ENCODE results near the gene SEMA3B. TPM values are rescaled to one million over a fixed set of nuclear protein-coding genes. Genes with fewer than 3 reads are reported as not detected.

The SEMA3B gene
- total RNA-seq, 3 donors from 2014 or later: 10.1 to 17.6 (median 11.1) TPM

DNA sequence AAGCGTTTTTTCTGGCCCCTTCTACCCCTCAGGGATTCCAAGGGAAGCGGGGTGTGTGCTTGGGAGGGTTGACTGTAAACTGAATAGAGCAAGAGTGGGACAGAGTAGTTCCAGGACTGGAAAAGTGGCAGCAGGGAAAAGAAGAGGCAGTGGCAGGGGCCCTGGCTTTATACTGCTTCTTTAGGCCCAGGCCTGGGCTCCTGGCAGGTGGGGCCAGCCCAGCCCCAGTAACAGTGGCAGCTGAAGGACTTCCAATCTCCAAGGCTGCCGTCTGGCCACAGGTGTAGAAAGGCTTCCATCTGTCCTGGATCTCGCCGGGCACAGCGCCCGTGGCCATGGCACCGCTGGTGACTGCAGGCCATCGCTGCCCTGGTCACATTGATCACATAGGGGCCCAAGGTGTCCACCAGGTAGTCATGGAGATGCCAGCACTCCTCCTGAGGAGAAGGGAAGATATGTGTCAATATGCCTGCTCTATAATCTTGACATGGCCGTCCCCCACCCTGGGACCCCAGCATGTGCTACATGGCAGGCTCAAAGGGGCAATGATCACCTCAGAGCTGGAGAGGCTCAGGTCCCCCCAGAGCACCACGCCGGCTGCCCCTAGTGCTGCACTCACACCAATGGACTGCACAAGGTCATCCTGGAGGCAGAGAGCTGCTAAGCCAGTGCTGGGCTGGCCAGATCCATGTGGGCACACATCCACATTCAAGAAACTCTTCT, 24.3 kb downstream of the SEMA3B start:
- no peaks in the 10 kb centered on the region for H3K9me3 ChIP-seq
- no peak for DNase-seq (ENCODE audit: low spot score in 2 of 2)
- H3K4me1 ChIP-seq: peaks cover 5 to 11% of the 10 kb centered on the region in 2 donors
- peak overlapping the region; percentile 92 to 96 for H3K27ac ChIP-seq
- intact Hi-C loops (cut with DNase I; ENCODE audit: low total_unique reads): no loop called here
- peak overlapping the region in 2 of 3 donors; percentile 96 to 98 for H3K4me3 ChIP-seq
- no peaks in the 10 kb centered on the region for H3K36me3 ChIP-seq
- no peak for TF ChIP-seq POLR2AphosphoS5 (IDR thresholded peaks at IDR 0.05)
- TF ChIP-seq POLR2A (IDR thresholded peaks at IDR 0.05): no peak
- TF ChIP-seq CTCF (IDR thresholded peaks at IDR 0.05): no peak
- H3K27me3 ChIP-seq: no peaks in the 10 kb centered on the region

- Histone ChIP-seq H3K4me3 (no peak overlapping the region), H3K27ac (no peak overlapping the region), H3K36me3 (no peaks in the 10 kb centered on the region), H3K4me1 (peaks cover 5 to 16% of the 10 kb centered on the region in 2 donors), H3K9me3 (no peaks in the 10 kb centered on the region), H3K27me3 (no peaks in the 10 kb centered on the region)
- intact Hi-C loops (cut with DNase I; ENCODE audit: low total_unique reads): no loop called here
- DNase-seq (ENCODE audit: low spot score in 2 of 2): no peak
- TF ChIP-seq POLR2AphosphoS5 (IDR thresholded peaks at IDR 0.05): no peak
- TF ChIP-seq POLR2A (IDR thresholded peaks at IDR 0.05): no peak
- TF ChIP-seq CTCF (IDR thresholded peaks at IDR 0.05): no peak
Measured at GRCh38 chr3:50294089-50294488, 25.1 kb downstream of the SEMA3B start.

- Histone ChIP-seq H3K4me1 (peaks cover 5 to 16% of the 10 kb centered on the region in 2 donors), H3K27me3 (no peaks in the 10 kb centered on the region), H3K4me3 (no peak overlapping the region), H3K9me3 (no peaks in the 10 kb centered on the region), H3K36me3 (no peaks in the 10 kb centered on the region), H3K27ac (no peak overlapping the region)
- no peak for TF ChIP-seq POLR2A (IDR thresholded peaks at IDR 0.05)
- no peak for TF ChIP-seq POLR2AphosphoS5 (IDR thresholded peaks at IDR 0.05)
- no peak for TF ChIP-seq CTCF (IDR thresholded peaks at IDR 0.05)
- DNase-seq (ENCODE audit: low spot score in 2 of 2): no peak
- intact Hi-C loops (cut with DNase I; ENCODE audit: low total_unique reads): loop anchor here (5.0 kb wide), 2 partner anchors 862 to 1043 kb away; no protein-coding TSS in a partner anchor
Measured at GRCh38 chr3:50294492-50295403, 25.8 kb downstream of the SEMA3B start.

- no peak overlapping the region for H3K4me3 ChIP-seq
- no peak for DNase-seq (ENCODE audit: low spot score in 2 of 2)
- intact Hi-C loops (cut with DNase I; ENCODE audit: low total_unique reads): loop anchor here (5.0 kb wide), 2 partner anchors 863 to 1042 kb away; no protein-coding TSS in a partner anchor
- H3K27ac ChIP-seq: no peak overlapping the region
- TF ChIP-seq POLR2AphosphoS5 (IDR thresholded peaks at IDR 0.05): no peak
- TF ChIP-seq POLR2A (IDR thresholded peaks at IDR 0.05): no peak
- no peak for TF ChIP-seq CTCF (IDR thresholded peaks at IDR 0.05)
- peaks cover 9 to 16% of the 10 kb centered on the region in 2 donors for H3K4me1 ChIP-seq
- no peaks in the 10 kb centered on the region for H3K36me3 ChIP-seq
- H3K27me3 ChIP-seq: no peaks in the 10 kb centered on the region
- no peaks in the 10 kb centered on the region for H3K9me3 ChIP-seq
Measured at GRCh38 chr3:50295553-50296431, 26.8 kb downstream of the SEMA3B start.

All from breast epithelium (tissue), 4 donors.